Heart left ventricle (tissue), 16 donors: ENCODE results near the gene HOXA3. TPM values are rescaled to one million over a fixed set of nuclear protein-coding genes. Genes with fewer than 3 reads are reported as not detected.
A peak's percentile ranks its signal among the peaks of the same experiment; 100 is the strongest.

Experiments used
- ATAC-seq, 4 donors: fragments of 200-7000 bp; cut with Tn5 transposase; one replicate each; pipeline ENCODE4 v1.9.1; 2020 to 2022; ENCODE audit warnings: moderate library complexity in 4 of 4, mild to moderate bottlenecking in 3 of 4, moderate number of reproducible peaks in 1 of 4
- DNase-seq, 5 donors: peaks; one replicate each; pipeline ENCODE4 v3.0.0-alpha.2; 2020
- H3K27ac ChIP-seq, 12 donors: fragments of 200-600 bp; sonication (generic) in 4 of 12; one replicate each; pipeline versions ENCODE4 v1.5.0 to v1.8.0; 2016 to 2022; ENCODE audit warnings: mild to moderate bottlenecking in 2 of 12
- H3K27me3 ChIP-seq, 9 donors: fragments of 200-600 bp; sonication (generic) in 2 of 9; one replicate each; pipeline versions ENCODE4 v1.5.1 to v1.8.0; 2016 to 2022; ENCODE audit warnings: mild to moderate bottlenecking in 3 of 9
- H3K36me3 ChIP-seq, 9 donors: fragments of 200-600 bp; sonication (generic) in 2 of 9; one replicate each; pipeline versions ENCODE4 v1.5.0 to v1.8.0; 2018 to 2022; ENCODE audit warnings: mild to moderate bottlenecking in 2 of 9
- H3K4me1 ChIP-seq, 12 donors: fragments of 200-600 bp; sonication (generic) in 4 of 12; one replicate each; pipeline versions ENCODE4 v1.5.0 to v1.8.0; 2016 to 2022; ENCODE audit warnings: mild to moderate bottlenecking in 3 of 12
- H3K4me3 ChIP-seq, 12 donors: fragments of 200-600 bp; sonication (generic) in 4 of 12; one replicate each; pipeline versions ENCODE4 v1.5.0 to v1.8.0; 2017 to 2022; ENCODE audit warnings: mild to moderate bottlenecking in 9 of 12, moderate library complexity in 4 of 12
- H3K9me3 ChIP-seq, 12 donors: fragments of 200-600 bp; sonication (generic) in 4 of 12; one replicate each; pipeline versions ENCODE4 v1.5.0 to v1.8.0; 2016 to 2022; ENCODE audit warnings: mild to moderate bottlenecking in 1 of 12
- POLR2A ChIP-seq, 2 donors: fragments of 450-650 bp; IDR thresholded peaks; one replicate each; pipeline ENCODE4 v1.6.1; 2017; ENCODE audit warnings: antibody characterized with exemption in 2 of 2, mild to moderate bottlenecking in 2 of 2, moderate library complexity in 2 of 2
- WGBS, 4 donors: extraction: QIAGEN DNeasy Blood & Tissue Kit in 2 of 4; methylation state at CpG; one replicate each; pipeline versions ENCODE4 v1.1.5 to v1.1.7; 2013 to 2018; 5-methylcytosine and 5-hydroxymethylcytosine counted together
- intact Hi-C, 10 donors: fragments of 100-400 bp; cut with DNase I; formaldehyde crosslinking; loops; one replicate each; pipeline versions ENCODE4 v1.11.1 to v1.14.2; 2022
- polyA plus RNA-seq, 2 donors: library from polyadenylated mRNA; stranded (reverse); fragments of 200-250 nt; gene quantifications; one replicate each; pipeline ENCODE4 v1.2.3, GENCODE V29; 2013
- total RNA-seq, 9 donors: library from RNA; depleted of rRNA in 2 of 9; stranded (reverse); fragments of >200 nt in 2 of 9; fragmentation: NEBNext Ultra II Directional in 3 of 9; extraction: Animal tissue kit (Norgen Biotek cat#: 25700) in 3 of 9; gene quantifications; one replicate each; pipeline versions ENCODE4 v1.1.0 to v1.2.4, GENCODE V29; 2016 to 2023
- TF ChIP-seq, protein P1 (sequence below), 12 donors: fragments of 200-600 bp; sonication (generic) in 4 of 12; IDR thresholded peaks; one replicate each; pipeline versions ENCODE4 v1.5.0 to v1.8.0; 2018 to 2022; ENCODE audit warnings: antibody characterized with exemption in 12 of 12, mild to moderate bottlenecking in 5 of 12
- donor health status: ischemic (EF 13 %, LVEDD 7.1; RV severe dilation, severe dysfunction).
- donor health status: healthy with polysubstance abuse.
- donor health status: DM: no; HTN: yes; CAD: no.
- donor health status: DM: no; HTN: no; CAD: no.
- donor health status: ischemic (EF 25% LVEDD 6.9; RV normal size, moderate dysfunction).
- donor health status: ischemic (EF 25% LVEDD 5.7; RV mildly dilated, moderate dysfunction).
- donor health status: healthy.
- donor health status: DM: yes; HTN: yes; CAD: no.
- donor health status: ischemic (EF 35%, LVEDD 5.7; RV mildly dilated, moderate dysfunction).
- donor health status: nonischemic (EF 11% LVEDD 7.7; RV severe dilation, severe dysfunction).
- donor health status: DM: yes; HTN: yes; CAD: no.
- donor health status: PGD.
- donor health status: ischemic (EF 29% LVEDD 5.4; RV normal size, mild dysfunction).
- donor health status: nonischemic (EF 23%, LVEDD 6.1; RV moderate dilation, normal function).

Gene HOXA3
- total and polyA plus RNA-seq, 11 donors = 0.07 to 3.1 (median 0.64) TPM; not detected in 2

DNA sequence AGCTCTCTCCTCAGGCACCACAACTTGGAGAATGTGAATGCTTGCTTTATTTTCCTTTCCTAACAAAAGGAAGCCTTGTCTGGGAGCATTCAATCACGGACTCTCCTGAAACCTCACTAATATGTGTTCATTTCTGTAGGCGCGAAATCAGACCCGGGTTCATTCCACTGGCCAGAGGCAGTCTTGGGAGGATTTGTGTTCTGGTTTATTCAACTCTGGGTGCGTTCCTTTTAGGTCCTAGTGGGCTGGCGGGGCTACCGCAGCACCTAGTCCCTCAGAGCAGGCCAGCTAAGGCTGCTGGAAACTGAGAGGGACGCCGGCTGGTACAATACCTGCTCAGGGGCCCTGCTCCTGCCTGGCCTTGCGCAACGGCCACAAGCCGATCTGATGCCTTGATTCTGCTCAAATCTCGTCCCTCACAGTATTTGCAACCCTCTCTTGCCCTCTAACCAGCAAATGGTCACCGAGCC is 29.3 kb downstream of the HOXA3 start:
- peak overlapping the region in 6 of 12 donors; percentile 12 to 68 (median 55) for H3K27ac ChIP-seq
- intact Hi-C loops = no loop called here
- no peaks in the 10 kb centered on the region for H3K36me3 ChIP-seq

DNA sequence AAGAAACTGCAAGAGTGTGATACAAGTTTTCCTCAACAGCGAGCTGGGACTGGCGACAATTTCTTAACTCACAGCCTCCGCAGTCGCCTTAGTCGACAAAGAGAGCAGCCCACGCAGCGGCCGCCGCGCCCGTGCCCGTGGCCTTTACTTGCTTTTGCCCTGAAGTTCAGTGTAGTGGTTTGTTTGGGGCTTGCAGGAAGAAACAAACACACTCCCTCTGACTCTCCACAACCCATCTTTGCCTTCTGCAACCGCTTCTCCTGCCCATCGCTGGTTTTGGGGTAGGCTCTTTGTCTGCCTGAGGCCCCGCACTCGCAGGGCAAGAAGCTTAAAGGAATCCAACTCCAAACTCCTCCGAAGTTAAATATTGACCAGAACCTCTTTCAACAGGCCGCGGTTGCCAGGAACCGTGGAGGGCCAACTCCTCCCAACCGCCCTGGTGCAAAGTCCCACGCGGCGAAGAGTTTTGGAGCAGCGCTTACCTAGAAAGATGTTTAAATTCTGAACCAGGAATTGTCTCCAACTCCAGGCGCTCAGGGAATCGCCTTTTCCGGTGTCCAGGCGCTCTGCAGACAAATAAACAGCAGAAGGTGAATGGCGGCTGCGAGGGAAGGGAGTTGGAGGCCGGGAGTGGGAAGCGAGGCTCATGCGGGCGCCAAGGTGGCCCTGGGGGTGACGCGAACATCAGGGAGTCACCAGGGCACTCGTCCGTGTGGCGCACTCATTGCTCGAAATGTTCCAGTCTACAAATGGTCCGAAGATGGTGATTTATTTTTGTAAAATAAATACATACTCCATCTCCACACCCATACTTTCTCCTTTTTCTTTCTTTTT is 30.1 kb downstream of the HOXA3 start:
- H3K4me1 ChIP-seq = peaks cover 0 to 5% (median 0%) of the 10 kb centered on the region in 12 donors
- intact Hi-C loops = no loop called here
- WGBS, 4 donors = 7 to 28% (median 17%) methylated on average over 42 of the region's 42 CpGs

More for the DNA sequence above, 29.3 kb downstream of the HOXA3 start:
- peaks cover 0 to 3% (median 0%) of the 10 kb centered on the region in 12 donors for H3K4me1 ChIP-seq
- H3K27me3 ChIP-seq = peaks cover 28 to 99% (median 78%) of the 10 kb centered on the region in 9 donors
- no peak for ATAC-seq
- H3K4me3 ChIP-seq = peak overlapping the region in 2 of 12 donors; percentile 30 to 49
- TF ChIP-seq, protein P1, sequence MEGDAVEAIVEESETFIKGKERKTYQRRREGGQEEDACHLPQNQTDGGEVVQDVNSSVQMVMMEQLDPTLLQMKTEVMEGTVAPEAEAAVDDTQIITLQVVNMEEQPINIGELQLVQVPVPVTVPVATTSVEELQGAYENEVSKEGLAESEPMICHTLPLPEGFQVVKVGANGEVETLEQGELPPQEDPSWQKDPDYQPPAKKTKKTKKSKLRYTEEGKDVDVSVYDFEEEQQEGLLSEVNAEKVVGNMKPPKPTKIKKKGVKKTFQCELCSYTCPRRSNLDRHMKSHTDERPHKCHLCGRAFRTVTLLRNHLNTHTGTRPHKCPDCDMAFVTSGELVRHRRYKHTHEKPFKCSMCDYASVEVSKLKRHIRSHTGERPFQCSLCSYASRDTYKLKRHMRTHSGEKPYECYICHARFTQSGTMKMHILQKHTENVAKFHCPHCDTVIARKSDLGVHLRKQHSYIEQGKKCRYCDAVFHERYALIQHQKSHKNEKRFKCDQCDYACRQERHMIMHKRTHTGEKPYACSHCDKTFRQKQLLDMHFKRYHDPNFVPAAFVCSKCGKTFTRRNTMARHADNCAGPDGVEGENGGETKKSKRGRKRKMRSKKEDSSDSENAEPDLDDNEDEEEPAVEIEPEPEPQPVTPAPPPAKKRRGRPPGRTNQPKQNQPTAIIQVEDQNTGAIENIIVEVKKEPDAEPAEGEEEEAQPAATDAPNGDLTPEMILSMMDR (IDR thresholded peaks at IDR 0.05) = no peak
- TF ChIP-seq POLR2A (IDR thresholded peaks at IDR 0.05) = no peak
- H3K9me3 ChIP-seq = no peaks in the 10 kb centered on the region
- WGBS, 4 donors = 11 to 45% (median 24%) methylated on average over 13 to 14 of the region's 14 CpGs
- DNase-seq = no peak

DNA sequence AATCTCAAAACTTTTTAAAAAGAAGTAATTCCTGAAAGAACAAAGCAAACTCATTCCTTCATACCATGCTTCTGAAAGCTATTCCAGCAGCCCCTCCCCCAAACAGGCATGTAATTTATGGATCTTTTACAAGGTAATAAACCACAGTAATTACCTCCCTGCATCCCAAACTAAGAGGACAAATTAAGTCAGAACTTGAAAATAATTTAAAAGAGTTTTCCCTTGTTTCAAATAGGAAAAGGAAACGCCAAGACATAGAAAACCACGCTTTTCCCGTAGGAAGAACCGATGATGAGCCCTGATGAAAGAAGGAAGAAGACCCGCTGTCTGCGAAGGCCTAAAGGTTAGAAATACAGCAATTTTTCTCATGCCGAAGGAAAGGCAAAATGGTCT is 30.7 kb downstream of the HOXA3 start:
- TF ChIP-seq, protein P1 (IDR thresholded peaks at IDR 0.05) = no peak
- TF ChIP-seq POLR2A (IDR thresholded peaks at IDR 0.05) = no peak
- peaks cover 0 to 7% (median 0%) of the 10 kb centered on the region in 12 donors for H3K4me1 ChIP-seq
- DNase-seq = no peak
- peak overlapping the region in 6 of 12 donors; percentile 45 to 68 (median 57) for H3K27ac ChIP-seq
- intact Hi-C loops = no loop called here
- peak overlapping the region in 7 of 12 donors; percentile 2 to 49 (median 32) for H3K4me3 ChIP-seq
- no peaks in the 10 kb centered on the region for H3K36me3 ChIP-seq
- H3K27me3 ChIP-seq = peaks cover 34 to 99% (median 80%) of the 10 kb centered on the region in 9 donors
- no peaks in the 10 kb centered on the region for H3K9me3 ChIP-seq
- WGBS, 4 donors = 26 to 34% (median 29%) methylated on average over 7 of the region's 7 CpGs
- no peak for ATAC-seq

More for the DNA sequence above, 30.1 kb downstream of the HOXA3 start:
- peak overlapping the region in 8 of 12 donors; percentile 12 to 68 (median 50) for H3K27ac ChIP-seq
- H3K36me3 ChIP-seq = no peaks in the 10 kb centered on the region
- DNase-seq (no peak), ATAC-seq (no peak)
- H3K27me3 ChIP-seq = peaks cover 34 to 99% (median 82%) of the 10 kb centered on the region in 9 donors
- no peaks in the 10 kb centered on the region for H3K9me3 ChIP-seq
- H3K4me3 ChIP-seq = peak overlapping the region in 7 of 12 donors; percentile 2 to 49 (median 32)
- TF ChIP-seq, protein P1 (IDR thresholded peaks at IDR 0.05) = no peak
- no peak for TF ChIP-seq POLR2A (IDR thresholded peaks at IDR 0.05)

DNA sequence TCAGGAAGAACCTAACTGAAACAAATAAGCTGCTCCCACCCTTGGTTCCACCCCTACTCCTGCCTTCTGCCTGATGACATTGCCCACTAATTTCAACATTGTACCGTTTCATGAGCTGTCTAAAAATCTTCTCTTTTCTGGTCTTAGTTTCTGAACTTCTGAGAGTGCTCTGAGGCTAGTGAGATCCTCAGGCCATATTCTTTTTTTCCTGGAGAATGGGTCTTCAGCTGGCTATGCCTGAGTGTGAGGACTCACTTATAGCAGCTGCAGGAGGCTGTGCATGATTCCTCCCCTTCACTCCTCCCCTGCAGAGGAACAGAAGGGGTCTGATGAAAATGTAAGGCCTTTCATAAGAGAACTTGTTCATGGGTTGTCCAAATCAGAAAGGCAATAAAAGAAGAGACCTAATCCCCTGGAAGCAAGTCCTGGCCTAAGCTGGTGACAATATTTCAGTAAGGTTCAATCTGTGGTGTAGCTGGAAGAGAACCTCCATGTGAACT is 32.9 kb downstream of the HOXA3 start:
- H3K4me3 ChIP-seq = no peak overlapping the region
- DNase-seq = no peak
- no peak for ATAC-seq
- no peaks in the 10 kb centered on the region for H3K36me3 ChIP-seq
- TF ChIP-seq, protein P1 (IDR thresholded peaks at IDR 0.05) = no peak
- TF ChIP-seq POLR2A (IDR thresholded peaks at IDR 0.05) = no peak
- peaks cover 0 to 16% (median 0%) of the 10 kb centered on the region in 12 donors for H3K4me1 ChIP-seq
- 27 to 40% (median 32%) methylated on average over 1 of the region's 1 CpG for WGBS, 4 donors
- peaks cover 35 to 98% (median 81%) of the 10 kb centered on the region in 9 donors for H3K27me3 ChIP-seq
- intact Hi-C loops = no loop called here
- peak overlapping the region in 3 of 12 donors; percentile 75 to 93 (median 79) for H3K27ac ChIP-seq
- no peaks in the 10 kb centered on the region for H3K9me3 ChIP-seq
